Astrocyte of the cerebellum (primary cell): ENCODE measurements around the gene HSPA12A.

ENCODE experiments used
- DNase-seq: peaks from one replicate; pipeline ENCODE4 v3.0.0-alpha.2; 2011; ENCODE audit warnings: low read depth
- H3K4me3 ChIP-seq: 2 replicates; pipeline ENCODE4 v1.5.1; 2011; ENCODE audit warnings: mild to moderate bottlenecking, low read depth, low read length, moderate library complexity
- CTCF ChIP-seq: IDR thresholded peaks from 2 replicates; pipeline ENCODE4 v1.5.1; 2012; ENCODE audit warnings: low read length, low read depth, moderate library complexity, mild to moderate bottlenecking; ENCODE audit errors: missing control alignments
- in situ Hi-C: cut with HindIII; loops from 2 replicates; pipeline ENCODE4 v1.10.0; 2017; ENCODE audit warnings: low sequenced_read_pairs

HSPA12A gene

GRCh38 chr10:116665541-116666125, 76.7 kb downstream of the HSPA12A start:
- in situ Hi-C loops, result no loop called here
- peak; percentile 5 for DNase-seq
- no peak for TF ChIP-seq CTCF
- no peak overlapping the region for H3K4me3 ChIP-seq

- in situ Hi-C loops, result no loop called here
- no peak for TF ChIP-seq CTCF
- DNase-seq, result no peak
- H3K4me3 ChIP-seq, result no peak overlapping the region
These were observed 77.7 kb downstream of the HSPA12A start for GRCh38 chr10:116664631-116665030.

GRCh38 chr10:116663342-116663741, 79.0 kb downstream of the HSPA12A start:
- in situ Hi-C loops, result no loop called here
- no peak overlapping the region for H3K4me3 ChIP-seq
- no peak for DNase-seq
- no peak for TF ChIP-seq CTCF

- no peak for DNase-seq
- TF ChIP-seq CTCF, result no peak
- in situ Hi-C loops, result no loop called here
- no peak overlapping the region for H3K4me3 ChIP-seq
These were observed 81.5 kb downstream of the HSPA12A start for GRCh38 chr10:116660860-116661259.

- in situ Hi-C loops, result no loop called here
- no peak overlapping the region for H3K4me3 ChIP-seq
These were observed 83.2 kb downstream of the HSPA12A start for GRCh38 chr10:116659049-116659670.

GRCh38 chr10:116657863-116658551, 84.4 kb downstream of the HSPA12A start:
- DNase-seq, result no peak
- in situ Hi-C loops, result no loop called here
- TF ChIP-seq CTCF, result no peak
- no peak overlapping the region for H3K4me3 ChIP-seq

More at GRCh38 chr10:116659049-116659670, 83.2 kb downstream of the HSPA12A start:
- no peak for DNase-seq
- TF ChIP-seq CTCF, result no peak
